Measurements from ENCODE around the gene ADGRV1.
"Not testable (repeated sequence)": the region's sequence is repeated elsewhere in the genome, so short reads cannot be mapped to it uniquely, and the experiment has no call there.

The ADGRV1 gene

GRCh38 chr5:90741022-90741564 is 182.5 kb downstream of the ADGRV1 start:
- no peak for DNase-seq (ENCODE audit: extremely low read depth, low read depth)
- no peak overlapping the region for H3K4me3 ChIP-seq (replicated peaks; ENCODE audit: low read depth, low read length)
- TF ChIP-seq, protein P1, sequence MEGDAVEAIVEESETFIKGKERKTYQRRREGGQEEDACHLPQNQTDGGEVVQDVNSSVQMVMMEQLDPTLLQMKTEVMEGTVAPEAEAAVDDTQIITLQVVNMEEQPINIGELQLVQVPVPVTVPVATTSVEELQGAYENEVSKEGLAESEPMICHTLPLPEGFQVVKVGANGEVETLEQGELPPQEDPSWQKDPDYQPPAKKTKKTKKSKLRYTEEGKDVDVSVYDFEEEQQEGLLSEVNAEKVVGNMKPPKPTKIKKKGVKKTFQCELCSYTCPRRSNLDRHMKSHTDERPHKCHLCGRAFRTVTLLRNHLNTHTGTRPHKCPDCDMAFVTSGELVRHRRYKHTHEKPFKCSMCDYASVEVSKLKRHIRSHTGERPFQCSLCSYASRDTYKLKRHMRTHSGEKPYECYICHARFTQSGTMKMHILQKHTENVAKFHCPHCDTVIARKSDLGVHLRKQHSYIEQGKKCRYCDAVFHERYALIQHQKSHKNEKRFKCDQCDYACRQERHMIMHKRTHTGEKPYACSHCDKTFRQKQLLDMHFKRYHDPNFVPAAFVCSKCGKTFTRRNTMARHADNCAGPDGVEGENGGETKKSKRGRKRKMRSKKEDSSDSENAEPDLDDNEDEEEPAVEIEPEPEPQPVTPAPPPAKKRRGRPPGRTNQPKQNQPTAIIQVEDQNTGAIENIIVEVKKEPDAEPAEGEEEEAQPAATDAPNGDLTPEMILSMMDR (IDR thresholded peaks at IDR 0.05; ENCODE audit: low read depth, low read length, missing control alignments): no peak

DNA sequence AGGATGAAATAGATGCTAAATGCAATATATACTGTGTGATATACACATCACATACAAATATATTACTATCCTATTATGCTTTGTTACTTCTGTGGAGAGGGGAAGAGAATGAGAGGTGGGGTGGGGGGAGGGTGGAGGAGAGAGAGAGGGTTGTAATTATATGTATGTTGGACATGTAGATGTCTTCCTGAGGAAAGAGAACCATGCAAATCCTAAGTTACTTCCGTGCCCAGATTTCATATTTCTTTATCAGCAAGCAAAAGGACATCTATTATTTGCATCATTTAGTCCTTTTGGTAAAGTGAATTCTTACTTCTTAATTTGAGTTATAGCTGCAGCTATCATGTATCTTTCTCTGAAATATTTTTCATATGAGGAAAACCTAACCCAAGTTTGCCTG is 187.5 kb downstream of the ADGRV1 start:
- TF ChIP-seq, protein P1 (IDR thresholded peaks at IDR 0.05; ENCODE audit: low read depth, low read length, missing control alignments): no peak
- H3K4me3 ChIP-seq (replicated peaks; ENCODE audit: low read depth, low read length): no peak overlapping the region
- no peak for DNase-seq (ENCODE audit: extremely low read depth, low read depth)

- no peak overlapping the region for H3K4me3 ChIP-seq (replicated peaks; ENCODE audit: low read depth, low read length)
- TF ChIP-seq, protein P1 (IDR thresholded peaks at IDR 0.05; ENCODE audit: low read depth, low read length, missing control alignments): no peak
- DNase-seq (ENCODE audit: extremely low read depth, low read depth): no peak
These were observed 188.6 kb downstream of the ADGRV1 start for GRCh38 chr5:90747175-90747574.

DNA sequence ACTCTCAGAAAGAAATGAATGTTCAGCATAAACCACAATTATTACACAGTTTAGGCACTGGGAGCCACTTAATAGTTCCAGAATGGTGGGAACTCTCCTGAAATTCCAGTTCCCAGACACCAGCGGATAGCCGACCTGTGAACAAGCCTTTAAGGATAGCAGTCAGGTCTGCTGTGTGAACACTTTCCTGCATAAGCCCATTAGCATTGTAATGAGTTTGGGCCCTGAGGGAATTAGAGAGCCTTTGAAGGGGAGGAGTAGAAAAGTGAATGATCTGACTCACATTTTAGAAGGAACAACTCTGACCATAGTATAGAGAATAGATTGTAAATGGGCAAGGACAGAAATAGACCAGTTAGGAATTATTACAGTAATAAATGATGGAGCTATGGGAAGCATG is 189.1 kb downstream of the ADGRV1 start:
- TF ChIP-seq, protein P1 (IDR thresholded peaks at IDR 0.05; ENCODE audit: low read depth, low read length, missing control alignments): no peak
- no peak overlapping the region for H3K4me3 ChIP-seq (replicated peaks; ENCODE audit: low read depth, low read length)
- DNase-seq (ENCODE audit: extremely low read depth, low read depth): no peak

- TF ChIP-seq, protein P1 (IDR thresholded peaks at IDR 0.05; ENCODE audit: low read depth, low read length, missing control alignments): no peak
- DNase-seq (ENCODE audit: extremely low read depth, low read depth): no peak
- no peak overlapping the region for H3K4me3 ChIP-seq (replicated peaks; ENCODE audit: low read depth, low read length)
These were observed 200.5 kb downstream of the ADGRV1 start for GRCh38 chr5:90759119-90759518.

DNA sequence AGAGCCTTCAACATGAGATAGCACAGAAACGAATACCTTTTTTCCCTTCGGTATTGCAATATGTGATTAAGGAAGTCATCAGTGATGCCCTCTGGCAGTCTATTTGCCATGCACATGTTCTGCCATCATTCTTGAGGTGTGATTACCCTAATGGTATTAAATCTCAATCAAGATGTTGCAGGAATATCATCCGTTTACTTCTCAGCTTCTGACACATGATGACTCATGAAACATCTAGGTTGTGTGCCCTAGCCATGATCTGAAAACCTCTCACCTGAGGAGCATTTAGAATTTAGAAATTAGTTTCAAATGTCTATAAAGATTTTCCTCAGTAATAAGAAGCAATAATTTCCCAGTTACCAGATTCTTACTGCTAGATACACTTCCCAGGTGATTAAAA is 209.1 kb downstream of the ADGRV1 start:
- TF ChIP-seq, protein P1 (IDR thresholded peaks at IDR 0.05; ENCODE audit: low read depth, low read length, missing control alignments): no peak
- DNase-seq (ENCODE audit: extremely low read depth, low read depth): no peak
- no peak overlapping the region for H3K4me3 ChIP-seq (replicated peaks; ENCODE audit: low read depth, low read length)

GRCh38 chr5:90770006-90770541 is 211.5 kb downstream of the ADGRV1 start:
- not testable (repeated sequence) for DNase-seq (ENCODE audit: extremely low read depth, low read depth); H3K4me3 ChIP-seq (replicated peaks; ENCODE audit: low read depth, low read length)
